ENCODE measurements around the gene LANCL3.

LANCL3 gene

DNA sequence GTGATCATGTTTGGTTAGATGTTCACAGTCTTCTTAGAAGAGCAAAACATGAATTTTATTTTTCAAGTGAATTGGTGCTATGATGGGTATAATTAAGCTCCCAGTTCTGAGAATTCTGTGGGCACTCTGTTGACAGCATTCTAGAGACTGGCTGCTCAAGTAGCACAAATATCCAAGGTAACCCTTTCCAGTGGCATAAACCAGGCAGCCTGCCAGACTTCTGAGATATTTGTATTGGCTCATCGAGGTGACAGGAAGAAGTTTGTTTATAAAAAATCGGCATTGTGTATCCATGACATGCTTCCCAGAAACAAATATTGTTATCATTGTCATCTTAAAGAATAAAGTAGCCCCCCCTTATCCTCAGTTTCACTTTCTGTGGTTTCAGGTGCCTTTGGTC lies 28.3 kb downstream of the LANCL3 start (continued):
- TF ChIP-seq ZNF280C (tag by site-specific recombination; IDR thresholded peaks at IDR 0.05) = no peak
- TF ChIP-seq SP7 (tag by site-specific recombination; IDR thresholded peaks at IDR 0.05) = no peak

- no peaks in the 10 kb centered on the region for H3K9me3 ChIP-seq (ENCODE audit: control insufficient read depth, insufficient read depth, low read depth, low read length)
- no peak overlapping the region for H3K27ac ChIP-seq (ENCODE audit: extremely low read depth, low read depth, low read length)
- no peak overlapping the region for H3K4me3 ChIP-seq (ENCODE audit: low read depth, low read length)
- ChIA-PET POLR2A (no interaction called here), CTCF (no interaction called here)
- H3K36me3 ChIP-seq (ENCODE audit: control insufficient read depth in 2 of 2, insufficient read depth in 1 of 2, low read length in 2 of 2) = no peaks in the 10 kb centered on the region
- H3K4me1 ChIP-seq (ENCODE audit: control insufficient read depth, insufficient read depth, low read length) = no peaks in the 10 kb centered on the region
- TF ChIP-seq, protein P1, sequence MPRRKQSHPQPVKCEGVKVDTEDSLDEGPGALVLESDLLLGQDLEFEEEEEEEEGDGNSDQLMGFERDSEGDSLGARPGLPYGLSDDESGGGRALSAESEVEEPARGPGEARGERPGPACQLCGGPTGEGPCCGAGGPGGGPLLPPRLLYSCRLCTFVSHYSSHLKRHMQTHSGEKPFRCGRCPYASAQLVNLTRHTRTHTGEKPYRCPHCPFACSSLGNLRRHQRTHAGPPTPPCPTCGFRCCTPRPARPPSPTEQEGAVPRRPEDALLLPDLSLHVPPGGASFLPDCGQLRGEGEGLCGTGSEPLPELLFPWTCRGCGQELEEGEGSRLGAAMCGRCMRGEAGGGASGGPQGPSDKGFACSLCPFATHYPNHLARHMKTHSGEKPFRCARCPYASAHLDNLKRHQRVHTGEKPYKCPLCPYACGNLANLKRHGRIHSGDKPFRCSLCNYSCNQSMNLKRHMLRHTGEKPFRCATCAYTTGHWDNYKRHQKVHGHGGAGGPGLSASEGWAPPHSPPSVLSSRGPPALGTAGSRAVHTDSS (tag by site-specific recombination; IDR thresholded peaks at IDR 0.05) = no peak
- TF ChIP-seq, protein P2, sequence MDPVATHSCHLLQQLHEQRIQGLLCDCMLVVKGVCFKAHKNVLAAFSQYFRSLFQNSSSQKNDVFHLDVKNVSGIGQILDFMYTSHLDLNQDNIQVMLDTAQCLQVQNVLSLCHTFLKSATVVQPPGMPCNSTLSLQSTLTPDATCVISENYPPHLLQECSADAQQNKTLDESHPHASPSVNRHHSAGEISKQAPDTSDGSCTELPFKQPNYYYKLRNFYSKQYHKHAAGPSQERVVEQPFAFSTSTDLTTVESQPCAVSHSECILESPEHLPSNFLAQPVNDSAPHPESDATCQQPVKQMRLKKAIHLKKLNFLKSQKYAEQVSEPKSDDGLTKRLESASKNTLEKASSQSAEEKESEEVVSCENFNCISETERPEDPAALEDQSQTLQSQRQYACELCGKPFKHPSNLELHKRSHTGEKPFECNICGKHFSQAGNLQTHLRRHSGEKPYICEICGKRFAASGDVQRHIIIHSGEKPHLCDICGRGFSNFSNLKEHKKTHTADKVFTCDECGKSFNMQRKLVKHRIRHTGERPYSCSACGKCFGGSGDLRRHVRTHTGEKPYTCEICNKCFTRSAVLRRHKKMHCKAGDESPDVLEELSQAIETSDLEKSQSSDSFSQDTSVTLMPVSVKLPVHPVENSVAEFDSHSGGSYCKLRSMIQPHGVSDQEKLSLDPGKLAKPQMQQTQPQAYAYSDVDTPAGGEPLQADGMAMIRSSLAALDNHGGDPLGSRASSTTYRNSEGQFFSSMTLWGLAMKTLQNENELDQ (tag by site-specific recombination; IDR thresholded peaks at IDR 0.05; ENCODE audit: low read depth) = no peak
- TF ChIP-seq ZFP37 (tag by site-specific recombination; IDR thresholded peaks at IDR 0.05) (no peak), ZNF768 (tag by site-specific recombination; IDR thresholded peaks at IDR 0.05) (no peak), ZBTB7A (tag by site-specific recombination; IDR thresholded peaks at IDR 0.05; ENCODE audit: low read depth) (no peak), TSHZ1 (tag by site-specific recombination; IDR thresholded peaks at IDR 0.05; ENCODE audit: borderline replicate concordance) (no peak)
- TF ChIP-seq, protein P3, sequence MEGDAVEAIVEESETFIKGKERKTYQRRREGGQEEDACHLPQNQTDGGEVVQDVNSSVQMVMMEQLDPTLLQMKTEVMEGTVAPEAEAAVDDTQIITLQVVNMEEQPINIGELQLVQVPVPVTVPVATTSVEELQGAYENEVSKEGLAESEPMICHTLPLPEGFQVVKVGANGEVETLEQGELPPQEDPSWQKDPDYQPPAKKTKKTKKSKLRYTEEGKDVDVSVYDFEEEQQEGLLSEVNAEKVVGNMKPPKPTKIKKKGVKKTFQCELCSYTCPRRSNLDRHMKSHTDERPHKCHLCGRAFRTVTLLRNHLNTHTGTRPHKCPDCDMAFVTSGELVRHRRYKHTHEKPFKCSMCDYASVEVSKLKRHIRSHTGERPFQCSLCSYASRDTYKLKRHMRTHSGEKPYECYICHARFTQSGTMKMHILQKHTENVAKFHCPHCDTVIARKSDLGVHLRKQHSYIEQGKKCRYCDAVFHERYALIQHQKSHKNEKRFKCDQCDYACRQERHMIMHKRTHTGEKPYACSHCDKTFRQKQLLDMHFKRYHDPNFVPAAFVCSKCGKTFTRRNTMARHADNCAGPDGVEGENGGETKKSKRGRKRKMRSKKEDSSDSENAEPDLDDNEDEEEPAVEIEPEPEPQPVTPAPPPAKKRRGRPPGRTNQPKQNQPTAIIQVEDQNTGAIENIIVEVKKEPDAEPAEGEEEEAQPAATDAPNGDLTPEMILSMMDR (tag by site-specific recombination; IDR thresholded peaks at IDR 0.05) = no peak
These were observed 32.5 kb downstream of the LANCL3 start for GRCh38 chrX:37603938-37604409.

- ChIA-PET POLR2A (no interaction called here), CTCF (interaction anchor here (0.9 kb wide), 1 partner anchor 13 kb away, joined by 6 read pairs; no protein-coding TSS in a partner anchor)
- H3K4me3 ChIP-seq (ENCODE audit: low read depth, low read length) = no peak overlapping the region
- no peaks in the 10 kb centered on the region for H3K9me3 ChIP-seq (ENCODE audit: control insufficient read depth, insufficient read depth, low read depth, low read length)
- H3K27ac ChIP-seq (ENCODE audit: extremely low read depth, low read depth, low read length) = no peak overlapping the region
- no peaks in the 10 kb centered on the region for H3K4me1 ChIP-seq (ENCODE audit: control insufficient read depth, insufficient read depth, low read length)
- no peaks in the 10 kb centered on the region for H3K36me3 ChIP-seq (ENCODE audit: control insufficient read depth in 2 of 2, insufficient read depth in 1 of 2, low read length in 2 of 2)
- TF ChIP-seq KLF9 (tag by site-specific recombination; IDR thresholded peaks at IDR 0.05; ENCODE audit: low read depth) = no peak
- no peak for TF ChIP-seq HOXA7 (CRISPR knock-in tag; IDR thresholded peaks at IDR 0.05; ENCODE audit: borderline replicate concordance)
- TF ChIP-seq ZBTB10 (tag by site-specific recombination; IDR thresholded peaks at IDR 0.05) = no peak
- no peak for TF ChIP-seq ZNF558 (tag by site-specific recombination; IDR thresholded peaks at IDR 0.05)
- TF ChIP-seq ZNF626 (tag by site-specific recombination; IDR thresholded peaks at IDR 0.05) = no peak
- no peak for TF ChIP-seq FEZF1 (tag by site-specific recombination; IDR thresholded peaks at IDR 0.05)
- TF ChIP-seq ZNF221 (tag by site-specific recombination; IDR thresholded peaks at IDR 0.05; ENCODE audit: borderline replicate concordance) = no peak
- TF ChIP-seq MEIS1 (CRISPR knock-in tag; IDR thresholded peaks at IDR 0.05; ENCODE audit: borderline replicate concordance) = no peak
- no peak for TF ChIP-seq ZNF140 (tag by site-specific recombination; IDR thresholded peaks at IDR 0.05)
These were observed 35.8 kb downstream of the LANCL3 start for GRCh38 chrX:37607243-37607642.

Measured in HEK293 (cell line).